Neuronal stem cell (in vitro differentiated cells): ENCODE data around the gene TACC2.
A peak's percentile ranks its signal among the peaks of the same experiment; 100 is the strongest.

Source experiments
- DNase-seq: peaks from one replicate; pipeline ENCODE4 v3.0.0-alpha.2; 2013; ENCODE audit warnings: low spot score
- H2AFZ ChIP-seq: one replicate; pipeline ENCODE4 v1.6.1; 2013; ENCODE audit warnings: mild to moderate bottlenecking, low read length, inconsistent platforms
- H2AK5ac ChIP-seq: 2 replicates; pipeline ENCODE4 v1.6.1; 2013; ENCODE audit warnings: low read depth, mild to moderate bottlenecking, inconsistent platforms, low read length, moderate library complexity, mixed read lengths
- H2BK120ac ChIP-seq: 2 replicates; pipeline ENCODE4 v1.6.1; 2013; ENCODE audit warnings: low read depth, mild to moderate bottlenecking, inconsistent platforms, low read length, moderate library complexity, mixed read lengths
- H2BK12ac ChIP-seq: one replicate; pipeline ENCODE4 v1.6.1; 2013; ENCODE audit warnings: low read length, inconsistent platforms
- H2BK15ac ChIP-seq: 2 replicates; pipeline ENCODE4 v1.6.1; 2013; ENCODE audit warnings: mild to moderate bottlenecking, low read length, inconsistent platforms, mixed read lengths
- H2BK5ac ChIP-seq: one replicate; pipeline ENCODE4 v1.6.1; 2013; ENCODE audit warnings: inconsistent platforms, mild to moderate bottlenecking, low read length, moderate library complexity
- H3K14ac ChIP-seq: one replicate; pipeline ENCODE4 v1.6.1; 2013; ENCODE audit warnings: low read length, inconsistent platforms
- H3K18ac ChIP-seq: 2 replicates; pipeline ENCODE4 v1.6.1; 2013; ENCODE audit warnings: low read length, inconsistent platforms
- H3K23ac ChIP-seq: 2 replicates; pipeline ENCODE4 v1.6.1; 2013; ENCODE audit warnings: low read depth, mild to moderate bottlenecking, mixed read lengths, low read length, inconsistent platforms; ENCODE audit not compliant: poor library complexity
- H3K27ac ChIP-seq: replicated peaks from 3 replicates; pipeline ENCODE4 v1.5.1; 2013; ENCODE audit warnings: low read length, inconsistent platforms
- H3K27me3 ChIP-seq, 3 experiments: 2 replicates each; pipeline ENCODE4 v1.6.1; 2013; ENCODE audit warnings: low read length in 3 of 3, mild to moderate bottlenecking in 2 of 3, inconsistent platforms in 1 of 3, low read depth in 1 of 3, mixed read lengths in 1 of 3, moderate library complexity in 1 of 3; ENCODE audit not compliant: control insufficient read depth in 3 of 3, insufficient read depth in 3 of 3
- H3K36me3 ChIP-seq, 2 donors: replicated peaks in 1 of 2; 2 replicates each; pipeline ENCODE4 v1.6.1; 2013; ENCODE audit warnings: low read length in 2 of 2; ENCODE audit not compliant: control insufficient read depth in 2 of 2, insufficient read depth in 2 of 2
- H3K4ac ChIP-seq: 2 replicates; pipeline ENCODE4 v1.6.1; 2013; ENCODE audit warnings: inconsistent platforms, mild to moderate bottlenecking, low read length, moderate library complexity
- H3K4me1 ChIP-seq, 2 donors: 1 replicate in 1 of 2; 2 replicates in 1 of 2; pipeline ENCODE4 v1.6.1; 2013; ENCODE audit warnings: low read length in 2 of 2, low read depth in 1 of 2; ENCODE audit not compliant: control insufficient read depth in 2 of 2, insufficient read depth in 1 of 2
- H3K4me2 ChIP-seq: one replicate; pipeline ENCODE4 v1.6.1; 2013; ENCODE audit warnings: mild to moderate bottlenecking, low read length, inconsistent platforms; ENCODE audit not compliant: insufficient read depth, poor library complexity, severe bottlenecking
- H3K4me3 ChIP-seq, 2 donors: 2 replicates each; pipeline ENCODE4 v1.5.1; 2013; ENCODE audit warnings: low read length in 2 of 2, mild to moderate bottlenecking in 2 of 2, inconsistent platforms in 1 of 2, moderate library complexity in 1 of 2
- H3K79me1 ChIP-seq: one replicate; pipeline ENCODE4 v1.6.1; 2013; ENCODE audit warnings: low read depth, mild to moderate bottlenecking, inconsistent platforms, low read length, moderate library complexity
- H3K9ac ChIP-seq: one replicate; pipeline ENCODE4 v1.6.1; 2013; ENCODE audit warnings: mild to moderate bottlenecking, low read depth, low read length, inconsistent platforms; ENCODE audit not compliant: poor library complexity
- H3K9me3 ChIP-seq, 2 donors: replicated peaks in 1 of 2; 2 replicates each; pipeline versions ENCODE3 to v1.6.1; 2013; ENCODE audit warnings: low read length in 2 of 2, mild to moderate bottlenecking in 2 of 2, inconsistent platforms in 1 of 2, low read depth in 1 of 2, mixed read lengths in 1 of 2, moderate library complexity in 1 of 2; ENCODE audit not compliant: control insufficient read depth in 2 of 2, insufficient read depth in 1 of 2
- H4K8ac ChIP-seq: one replicate; pipeline ENCODE4 v1.6.1; 2013; ENCODE audit warnings: low read depth, mild to moderate bottlenecking, inconsistent platforms, low read length, moderate library complexity
- H4K91ac ChIP-seq: one replicate; pipeline ENCODE4 v1.6.1; 2013; ENCODE audit warnings: low read length, low read depth, mild to moderate bottlenecking, inconsistent platforms; ENCODE audit not compliant: poor library complexity
- WGBS, 2 donors: extraction: QIAGEN DNeasy Blood & Tissue Kit; methylation state at CpG; one replicate each; pipeline ENCODE4 v1.1.7; 2013; ENCODE audit warnings: missing lambda C conversion rate in 2 of 2, mixed read lengths in 1 of 2; ENCODE audit not compliant: insufficient read length in 2 of 2, insufficient replicate concordance in 1 of 2; ENCODE audit errors: extremely low coverage in 2 of 2; 5-methylcytosine and 5-hydroxymethylcytosine counted together

Gene TACC2

DNA sequence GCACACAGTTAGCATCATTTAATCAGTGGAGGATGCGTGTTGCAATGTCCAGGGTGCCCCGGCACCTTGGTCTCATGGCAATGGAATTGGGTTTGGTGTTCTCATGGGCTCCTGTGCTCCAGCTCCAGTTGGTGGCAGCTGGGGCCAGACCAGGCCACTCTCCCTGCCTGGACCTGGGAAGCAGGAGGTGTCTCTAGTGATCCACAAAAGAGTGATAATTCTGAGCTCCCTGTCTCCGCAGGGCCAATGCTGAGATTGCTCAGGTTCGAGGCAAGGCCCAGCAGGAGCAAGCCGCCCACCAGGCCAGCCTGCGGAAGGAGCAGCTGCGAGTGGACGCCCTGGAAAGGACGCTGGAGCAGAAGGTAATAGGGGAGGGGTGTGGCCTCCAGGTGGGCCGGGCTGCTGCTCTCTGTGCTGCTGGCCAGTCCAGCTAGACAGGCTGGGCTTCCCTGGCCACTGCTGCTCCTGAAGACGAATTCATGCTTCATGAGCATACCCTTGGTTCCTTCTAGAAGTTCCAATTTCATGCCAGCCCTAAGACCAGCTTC is 260.4 kb downstream of the TACC2 start:
- no CpG with 5 or more reads among the region's 11 CpGs for WGBS, 2 donors

DNA sequence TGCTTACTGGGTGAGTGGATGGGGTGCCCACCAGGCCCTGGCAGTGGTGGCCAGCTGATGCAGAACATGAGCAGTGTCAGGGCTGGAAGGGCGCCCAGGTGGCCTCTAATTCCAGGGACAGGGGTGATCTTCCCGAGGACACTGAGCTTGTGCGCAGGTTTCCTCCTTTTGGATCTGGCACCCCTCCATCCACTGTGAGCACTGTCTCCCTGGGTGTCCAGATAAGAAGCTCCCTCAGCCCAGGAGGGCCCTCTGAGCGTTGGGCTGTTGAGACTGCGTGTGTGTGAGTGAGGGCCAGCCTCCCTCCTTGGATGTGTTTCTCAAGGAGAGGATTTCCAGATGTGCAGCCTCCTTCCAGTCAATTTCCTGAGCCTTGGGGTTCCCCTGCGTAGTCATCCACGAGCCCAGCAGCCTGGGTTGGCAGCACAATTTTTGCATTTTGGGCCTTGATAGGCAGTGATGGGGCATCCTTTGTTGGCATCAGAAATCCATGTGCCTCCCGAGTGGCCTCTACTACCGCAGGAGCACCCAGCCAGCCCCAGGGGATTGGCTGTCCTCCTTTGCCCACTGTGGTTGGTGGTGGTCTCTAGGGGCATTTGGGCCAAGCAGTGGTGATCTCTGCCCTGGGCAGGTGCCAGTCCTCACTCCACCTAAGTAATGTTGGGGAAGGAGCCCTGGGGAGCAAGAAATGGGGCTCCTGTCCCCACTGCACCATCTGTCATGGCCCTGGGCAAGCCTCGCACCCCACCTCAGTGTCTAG is 261.2 kb downstream of the TACC2 start:
- WGBS, 2 donors, result no CpG with 5 or more reads among the region's 10 CpGs
- H3K27ac ChIP-seq, result no peak overlapping the region
- H2BK12ac ChIP-seq, result no peak overlapping the region
- no peak overlapping the region for H2AK5ac ChIP-seq
- H2AFZ ChIP-seq, result no peak overlapping the region
- H3K4me2 ChIP-seq, result no peak overlapping the region
- no peak overlapping the region for H3K4ac ChIP-seq
- no peaks in the 10 kb centered on the region for H3K4me1 ChIP-seq
- no peak overlapping the region for H3K14ac ChIP-seq
- peak overlapping the region; percentile 4 for H2BK5ac ChIP-seq
- peaks cover 3% of the 10 kb centered on the region for H3K79me1 ChIP-seq
- no peaks in the 10 kb centered on the region for H3K9me3 ChIP-seq
- H3K9ac ChIP-seq, result peak overlapping the region; percentile 22
- H2BK120ac ChIP-seq, result no peak overlapping the region
- peak overlapping the region; percentile 8 for H3K23ac ChIP-seq
- no peak overlapping the region for H4K8ac ChIP-seq
- no peak for DNase-seq
- no peak overlapping the region for H3K4me3 ChIP-seq
- H3K18ac ChIP-seq, result no peak overlapping the region
- no peak overlapping the region for H4K91ac ChIP-seq
- no peaks in the 10 kb centered on the region for H3K27me3 ChIP-seq
- H2BK15ac ChIP-seq, result no peak overlapping the region
- H3K36me3 ChIP-seq, result peaks cover 17 to 96% of the 10 kb centered on the region in 2 donors

More for the DNA sequence above, 260.4 kb downstream of the TACC2 start:
- Histone ChIP-seq H2BK5ac (no peak overlapping the region), H3K14ac (peak overlapping the region; percentile 2), H3K18ac (no peak overlapping the region), H2AK5ac (no peak overlapping the region), H3K36me3 (peaks cover 17 to 96% of the 10 kb centered on the region in 2 donors), H2AFZ (no peak overlapping the region), H4K91ac (peak overlapping the region; percentile 6), H3K4me1 (no peaks in the 10 kb centered on the region), H3K4ac (no peak overlapping the region), H2BK12ac (no peak overlapping the region), H3K4me2 (no peak overlapping the region), H3K4me3 (no peak overlapping the region), H2BK120ac (no peak overlapping the region), H4K8ac (no peak overlapping the region), H2BK15ac (no peak overlapping the region), H3K27ac (no peak overlapping the region), H3K79me1 (peaks cover 3% of the 10 kb centered on the region), H3K27me3 (no peaks in the 10 kb centered on the region), H3K23ac (no peak overlapping the region), H3K9me3 (no peaks in the 10 kb centered on the region), H3K9ac (no peak overlapping the region)
- DNase-seq, result no peak

DNA sequence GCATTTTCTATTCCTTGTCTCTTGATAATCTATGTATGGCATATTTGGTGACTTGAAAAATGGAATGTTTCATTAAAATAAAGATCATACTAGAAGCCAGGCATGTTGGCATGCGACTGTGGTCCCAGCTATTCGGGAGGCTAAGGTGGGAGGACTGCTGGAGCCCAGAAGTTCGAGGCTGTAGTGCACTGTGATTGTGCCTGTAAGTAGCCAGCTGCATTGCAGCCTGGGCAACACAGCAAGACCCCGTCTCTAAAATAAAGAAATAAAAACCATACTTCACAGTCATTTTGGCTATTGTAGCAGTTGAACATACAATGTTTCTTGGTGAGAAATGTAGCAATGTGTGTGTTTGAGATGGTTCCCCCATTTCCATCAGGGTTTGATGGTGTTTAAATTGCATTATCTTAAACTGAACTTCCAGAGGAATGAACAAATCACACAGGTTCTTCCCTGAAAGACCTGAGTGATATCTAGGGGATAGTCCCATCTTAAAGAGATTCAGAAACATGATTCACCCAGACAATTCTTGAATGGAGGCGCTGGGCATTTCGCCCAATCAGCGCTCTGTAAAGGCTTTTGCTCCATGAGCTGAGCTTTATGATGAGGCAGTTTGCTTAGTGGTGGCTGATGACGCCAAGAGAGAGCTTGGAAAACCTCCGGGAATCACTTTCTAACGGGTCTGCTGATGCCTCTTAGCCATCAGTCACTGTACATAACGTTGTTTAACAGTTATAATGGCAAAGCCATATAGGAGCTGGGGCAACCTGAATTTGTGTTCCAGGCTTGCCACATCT is 262.7 kb downstream of the TACC2 start:
- Histone ChIP-seq H3K4me1 (no peaks in the 10 kb centered on the region), H3K4me2 (no peak overlapping the region), H4K91ac (no peak overlapping the region), H3K23ac (no peak overlapping the region), H3K14ac (no peak overlapping the region), H3K4me3 (no peak overlapping the region), H3K36me3 (peaks cover 16 to 96% of the 10 kb centered on the region in 2 donors), H3K27ac (no peak overlapping the region), H2BK5ac (no peak overlapping the region), H2BK12ac (no peak overlapping the region), H2AK5ac (no peak overlapping the region), H2BK120ac (no peak overlapping the region), H3K18ac (no peak overlapping the region), H3K9ac (no peak overlapping the region), H2BK15ac (no peak overlapping the region), H3K27me3 (no peaks in the 10 kb centered on the region), H3K4ac (no peak overlapping the region), H2AFZ (no peak overlapping the region), H3K79me1 (peaks cover 3% of the 10 kb centered on the region), H4K8ac (no peak overlapping the region), H3K9me3 (no peaks in the 10 kb centered on the region)
- no CpG with 5 or more reads among the region's 11 CpGs for WGBS, 2 donors
- no peak for DNase-seq

DNA sequence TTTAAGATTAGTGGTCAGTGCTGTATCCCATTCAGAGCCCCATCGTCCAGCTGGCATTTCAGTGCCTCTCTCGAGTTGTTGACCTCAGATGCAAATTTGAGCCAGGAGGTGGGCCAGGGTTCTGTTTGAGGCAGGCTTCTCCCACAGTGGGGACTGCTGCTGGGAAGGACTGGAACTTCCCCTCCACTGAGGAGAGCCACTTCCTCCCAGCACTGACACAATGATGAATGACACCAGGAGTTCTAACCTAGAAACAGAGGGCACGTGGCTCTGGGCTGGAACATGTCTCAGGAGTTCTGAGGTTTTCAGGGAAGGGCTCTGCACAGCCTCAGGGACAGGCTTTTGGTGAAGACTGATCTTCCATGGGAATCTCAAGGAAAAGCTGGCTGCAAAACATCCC is 263.8 kb downstream of the TACC2 start:
- Histone ChIP-seq H2BK5ac (no peak overlapping the region), H3K9me3 (no peaks in the 10 kb centered on the region), H3K18ac (no peak overlapping the region), H3K14ac (no peak overlapping the region), H3K4me1 (no peaks in the 10 kb centered on the region), H2BK15ac (no peak overlapping the region), H3K79me1 (peaks cover 3% of the 10 kb centered on the region), H4K91ac (no peak overlapping the region), H3K4ac (no peak overlapping the region), H4K8ac (no peak overlapping the region), H2AFZ (no peak overlapping the region), H3K4me2 (no peak overlapping the region), H3K36me3 (peaks cover 16 to 90% of the 10 kb centered on the region in 2 donors), H3K4me3 (no peak overlapping the region), H3K9ac (no peak overlapping the region), H3K27me3 (no peaks in the 10 kb centered on the region), H3K27ac (no peak overlapping the region), H2BK120ac (no peak overlapping the region), H2BK12ac (no peak overlapping the region), H2AK5ac (no peak overlapping the region), H3K23ac (no peak overlapping the region)
- no peak for DNase-seq
- no CpG with 5 or more reads among the region's 3 CpGs for WGBS, 2 donors
